Aorta (tissue), 5 donors: ENCODE measurements around the gene SIPA1. TPM values are rescaled to one million over a fixed set of nuclear protein-coding genes. Genes with fewer than 3 reads are reported as not detected.
"Not testable (repeated sequence)": the region's sequence is repeated elsewhere in the genome, so short reads cannot be mapped to it uniquely, and the experiment has no call there.

ENCODE experiments used
- ATAC-seq: fragments of 200-7000 bp; cut with Tn5 transposase; one replicate; pipeline ENCODE4 v1.9.1; 2022; ENCODE audit warnings: moderate library complexity; ENCODE audit not compliant: low FRiP score
- DNase-seq, 2 donors: peaks; one replicate each; pipeline ENCODE4 v3.0.0-alpha.2; 2020
- H3K27ac ChIP-seq, 2 donors: one replicate each; pipeline ENCODE4 v1.5.1; 2013; ENCODE audit warnings: low read length in 2 of 2, mild to moderate bottlenecking in 2 of 2, moderate library complexity in 2 of 2, control low read depth in 1 of 2, inconsistent platforms in 1 of 2, low read depth in 1 of 2
- H3K27me3 ChIP-seq, 2 donors: one replicate each; pipeline ENCODE4 v1.6.1; 2013; ENCODE audit warnings: control low read depth in 1 of 2, low read length in 1 of 2, mild to moderate bottlenecking in 1 of 2, moderate library complexity in 1 of 2; ENCODE audit not compliant: insufficient read depth in 2 of 2, control insufficient read depth in 1 of 2
- H3K36me3 ChIP-seq, 2 donors: one replicate each; pipeline ENCODE4 v1.6.1; 2013; ENCODE audit warnings: control low read depth in 1 of 2, low read length in 1 of 2, mild to moderate bottlenecking in 1 of 2; ENCODE audit not compliant: insufficient read depth in 2 of 2, control insufficient read depth in 1 of 2
- H3K4me1 ChIP-seq, 2 donors: one replicate each; pipeline ENCODE4 v1.6.1; 2013; ENCODE audit warnings: low read length in 2 of 2, control low read depth in 1 of 2, mild to moderate bottlenecking in 1 of 2, moderate library complexity in 1 of 2; ENCODE audit not compliant: insufficient read depth in 2 of 2, control insufficient read depth in 1 of 2
- H3K4me3 ChIP-seq, 2 donors: one replicate each; pipeline ENCODE4 v1.5.1; 2013; ENCODE audit warnings: low read length in 2 of 2, control low read depth in 1 of 2, mild to moderate bottlenecking in 1 of 2
- H3K9me3 ChIP-seq: one replicate; pipeline ENCODE4 v1.6.1; 2013; ENCODE audit warnings: mild to moderate bottlenecking, low read length; ENCODE audit not compliant: control insufficient read depth
- WGBS, 2 donors: extraction: QIAGEN DNeasy Blood & Tissue Kit; methylation state at CpG; one replicate each; pipeline ENCODE4 v1.1.7; 2013; 5-methylcytosine and 5-hydroxymethylcytosine counted together
- intact Hi-C, 2 donors: fragments of 100-400 bp; cut with DNase I; formaldehyde crosslinking; loops; one replicate each; pipeline versions ENCODE4 v1.14.2 to v1.15.0; 2022
- polyA plus RNA-seq, 2 donors: library from polyadenylated mRNA; stranded (reverse); fragments of 200-250 nt; gene quantifications; one replicate each; pipeline ENCODE4 v1.2.3, GENCODE V29; 2013
- total RNA-seq, 2 donors: library from RNA; stranded (reverse); fragmentation: NEBNext Ultra II Directional; extraction: Animal tissue kit (Norgen Biotek cat#: 25700); gene quantifications; one replicate each; pipeline ENCODE4 v1.2.1, GENCODE V29; 2021
- donor health status: healthy with polysubstance abuse.
- donor health status: Bipolar disorder and iron deficiency.
- donor health status: DM: no; HTN: no; CAD: no.
- donor health status: DM: no; HTN: no; CAD: no.
- donor health status: DM: yes; HTN: yes; CAD: no.

Gene SIPA1
- total and polyA plus RNA-seq, 4 donors, result 25.2 to 147 (median 71.0) TPM

- DNase-seq, result no peak
- Histone ChIP-seq H3K9me3 (no peaks in the 10 kb centered on the region), H3K4me1 (no peaks in the 10 kb centered on the region), H3K27me3 (no peaks in the 10 kb centered on the region), H3K36me3 (no peaks in the 10 kb centered on the region), H3K4me3 (no peak overlapping the region), H3K27ac (no peak overlapping the region)
- intact Hi-C loops, result no loop called here
- ATAC-seq, result no peak
These were observed 34.4 kb downstream of the SIPA1 start for GRCh38 chr11:65672180-65672860.

DNA sequence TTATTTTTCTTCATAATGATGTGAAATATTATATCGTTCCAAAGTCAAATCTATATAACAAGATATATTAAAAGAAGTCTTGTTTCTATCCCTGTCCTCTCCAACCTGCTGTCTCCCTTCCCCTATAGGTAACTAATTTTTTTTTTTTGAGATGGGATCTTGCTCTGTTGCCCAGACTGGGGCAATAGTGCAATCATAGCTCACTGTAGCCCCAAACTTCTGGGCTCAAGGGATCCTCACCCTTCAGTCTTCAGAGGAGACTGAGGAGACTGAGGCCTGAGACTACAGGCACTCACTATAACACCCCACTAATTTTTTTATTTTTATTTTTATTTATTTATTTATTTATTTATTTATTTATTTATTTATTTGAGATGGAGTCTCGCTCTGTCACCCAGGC, 35.1 kb downstream of the SIPA1 start:
- H3K27me3 ChIP-seq, result no peaks in the 10 kb centered on the region
- intact Hi-C loops, result no loop called here
- 76 to 79% methylated on average over 1 of the region's 2 CpGs for WGBS, 2 donors
- H3K27ac ChIP-seq, result no peak overlapping the region
- DNase-seq (no peak), ATAC-seq (no peak)
- no peak overlapping the region for H3K4me3 ChIP-seq
- no peaks in the 10 kb centered on the region for H3K9me3 ChIP-seq
- H3K4me1 ChIP-seq, result no peaks in the 10 kb centered on the region
- no peaks in the 10 kb centered on the region for H3K36me3 ChIP-seq

DNA sequence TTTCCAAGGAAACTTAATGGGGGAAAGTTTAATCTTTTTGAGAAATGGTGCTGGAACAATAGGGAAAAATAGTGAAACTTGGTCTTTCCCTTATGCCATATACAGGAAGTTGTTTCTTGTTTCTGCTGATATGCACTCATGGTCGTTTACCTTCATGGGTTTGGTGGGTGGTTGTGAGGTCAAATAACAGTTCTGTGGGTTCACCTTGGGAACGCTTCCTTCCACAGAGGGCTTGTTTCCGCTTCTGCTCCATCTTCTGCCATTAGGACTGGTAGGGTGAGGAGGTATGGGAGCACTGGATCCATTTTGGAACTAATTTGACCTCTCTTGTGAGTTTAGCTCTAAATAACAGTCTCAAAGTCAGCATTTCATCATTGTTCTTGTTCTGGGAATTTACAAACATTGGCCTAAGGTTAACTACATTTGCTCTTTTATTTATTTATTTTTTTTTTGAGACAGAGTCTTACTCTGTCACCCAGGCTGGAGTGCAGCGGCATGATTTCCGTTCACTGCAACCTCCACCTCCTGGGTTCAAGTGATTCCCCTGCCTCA, 42.4 kb downstream of the SIPA1 start:
- Histone ChIP-seq H3K27ac (no peak overlapping the region), H3K27me3 (no peaks in the 10 kb centered on the region), H3K9me3 (no peaks in the 10 kb centered on the region), H3K4me3 (no peak overlapping the region), H3K4me1 (no peaks in the 10 kb centered on the region), H3K36me3 (no peaks in the 10 kb centered on the region)
- DNase-seq (no peak), ATAC-seq (no peak)
- WGBS, 2 donors, result 79 to 81% methylated on average over 5 of the region's 5 CpGs
- intact Hi-C loops, result no loop called here

DNA sequence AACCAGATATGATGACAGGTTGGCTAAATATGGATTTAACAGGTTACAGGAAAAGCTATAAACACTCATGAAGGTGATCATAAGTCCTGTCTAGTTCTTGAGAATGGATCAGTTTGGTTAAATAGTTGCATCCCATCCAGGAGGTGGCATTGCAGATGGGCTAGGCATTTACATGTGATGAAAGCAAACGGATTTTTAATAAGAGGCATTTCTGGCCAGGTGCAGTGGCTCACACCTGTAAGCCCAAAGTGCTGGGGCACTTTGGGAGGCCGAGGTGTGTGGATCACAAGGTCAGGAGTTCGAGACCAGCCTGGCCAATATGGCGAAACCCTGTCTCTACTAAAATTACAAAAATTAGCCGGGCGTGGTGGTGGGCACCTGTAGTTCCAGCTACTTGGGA, 45.6 kb downstream of the SIPA1 start:
- H3K9me3 ChIP-seq, H3K4me1 ChIP-seq, H3K36me3 ChIP-seq, intact Hi-C loops, H3K27ac ChIP-seq, DNase-seq, H3K27me3 ChIP-seq, H3K4me3 ChIP-seq, ATAC-seq: not testable (repeated sequence)
- 80 to 82% methylated on average over 6 of the region's 6 CpGs for WGBS, 2 donors

DNA sequence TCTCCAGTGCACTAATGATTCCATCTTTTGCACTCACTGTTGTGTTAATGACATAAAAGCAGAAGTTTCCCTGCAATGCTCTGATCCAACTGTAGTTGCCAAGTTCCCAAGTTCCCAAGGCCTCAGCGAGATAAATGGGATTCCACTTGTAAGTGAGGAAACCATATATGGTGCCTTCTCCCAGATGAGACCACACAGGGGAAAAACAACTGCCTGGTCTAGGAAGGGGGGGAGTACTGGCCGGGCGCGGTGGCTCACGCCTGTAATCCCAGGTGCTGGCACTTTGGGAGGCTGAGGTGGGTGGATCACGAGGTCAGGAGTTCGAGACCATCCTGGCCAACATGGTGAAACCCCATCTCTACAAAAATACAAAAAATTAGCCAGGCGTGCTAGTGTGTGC, 48.1 kb downstream of the SIPA1 start:
- WGBS, 2 donors, result 54 to 58% methylated on average over 8 of the region's 8 CpGs
- intact Hi-C loops, result no loop called here
- Histone ChIP-seq H3K4me1 (no peaks in the 10 kb centered on the region), H3K27ac (no peak overlapping the region), H3K4me3 (no peak overlapping the region), H3K9me3 (no peaks in the 10 kb centered on the region), H3K36me3 (no peaks in the 10 kb centered on the region), H3K27me3 (no peaks in the 10 kb centered on the region)
- DNase-seq (no peak), ATAC-seq (no peak)

DNA sequence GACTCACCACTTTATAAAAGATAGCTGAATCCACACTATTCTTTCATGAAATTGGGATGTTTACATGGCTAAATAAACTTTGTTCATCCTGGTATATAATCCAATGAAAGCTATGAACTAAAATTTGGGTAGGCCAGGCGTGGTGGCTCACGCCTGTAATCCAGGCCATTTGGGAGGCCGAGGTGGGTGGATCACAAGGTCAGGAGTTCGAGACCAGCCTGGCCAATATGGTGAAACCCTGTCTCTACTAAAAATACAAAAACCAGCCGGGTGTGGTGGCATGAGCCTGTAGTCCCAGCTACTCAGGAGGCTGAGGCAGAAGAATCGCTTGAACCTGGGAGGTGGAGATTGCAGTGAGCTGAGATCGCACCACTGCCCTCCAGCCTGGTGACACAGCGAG, 53.9 kb downstream of the SIPA1 start:
- H3K4me1 ChIP-seq, ATAC-seq, H3K27ac ChIP-seq, H3K36me3 ChIP-seq, H3K27me3 ChIP-seq, H3K9me3 ChIP-seq, H3K4me3 ChIP-seq, intact Hi-C loops, DNase-seq: not testable (repeated sequence)
- 92 to 95% methylated on average over 8 of the region's 8 CpGs for WGBS, 2 donors

DNA sequence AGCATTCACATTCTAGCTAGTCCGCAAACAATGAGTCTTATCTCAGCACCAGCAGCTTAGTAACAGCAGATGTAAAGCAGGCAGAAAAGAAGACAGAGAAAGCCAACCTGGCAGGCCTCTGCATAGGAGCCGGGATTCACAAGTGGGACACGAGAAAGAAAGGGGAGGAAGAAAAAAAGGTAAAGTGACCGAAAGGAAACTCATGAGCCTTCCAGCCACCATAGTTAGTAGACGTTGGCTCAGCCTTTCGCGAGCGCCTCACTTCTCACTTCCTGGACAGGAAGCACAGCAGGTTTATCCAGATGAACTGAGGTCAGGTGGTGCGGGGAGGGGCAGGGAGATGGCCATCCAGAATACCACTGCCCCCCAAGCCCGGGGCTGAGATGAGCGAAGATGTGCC, 54.5 kb downstream of the SIPA1 start:
- 71 to 74% methylated on average over 11 of the region's 11 CpGs for WGBS, 2 donors
- no peak for ATAC-seq
- H3K4me1 ChIP-seq, result no peaks in the 10 kb centered on the region

GRCh38 chr11:65695459-65696241, 57.7 kb downstream of the SIPA1 start:
- 79% methylated on average over 12 of the region's 12 CpGs for WGBS, 2 donors
- no peak for DNase-seq
- Histone ChIP-seq H3K27me3 (no peaks in the 10 kb centered on the region), H3K36me3 (no peaks in the 10 kb centered on the region), H3K27ac (no peak overlapping the region), H3K4me3 (no peak overlapping the region), H3K4me1 (no peaks in the 10 kb centered on the region), H3K9me3 (no peaks in the 10 kb centered on the region)
- intact Hi-C loops, result no loop called here
- no peak for ATAC-seq

More for the DNA sequence above, 54.5 kb downstream of the SIPA1 start:
- Histone ChIP-seq H3K27ac (no peak overlapping the region), H3K9me3 (no peaks in the 10 kb centered on the region), H3K4me3 (no peak overlapping the region), H3K36me3 (no peaks in the 10 kb centered on the region), H3K27me3 (no peaks in the 10 kb centered on the region)
- DNase-seq, result no peak
- intact Hi-C loops, result no loop called here
